Neuronal stem cell (in vitro differentiated cells): ENCODE measurements around the gene PAK5.

Experiments
- DNase-seq: peaks from one replicate; pipeline ENCODE4 v3.0.0-alpha.2; 2013; ENCODE audit warnings: low spot score
- H2AFZ ChIP-seq: one replicate; pipeline ENCODE4 v1.6.1; 2013; ENCODE audit warnings: mild to moderate bottlenecking, low read length, inconsistent platforms
- H2AK5ac ChIP-seq: 2 replicates; pipeline ENCODE4 v1.6.1; 2013; ENCODE audit warnings: low read depth, mild to moderate bottlenecking, inconsistent platforms, low read length, moderate library complexity, mixed read lengths
- H2BK120ac ChIP-seq: 2 replicates; pipeline ENCODE4 v1.6.1; 2013; ENCODE audit warnings: low read depth, mild to moderate bottlenecking, inconsistent platforms, low read length, moderate library complexity, mixed read lengths
- H2BK12ac ChIP-seq: one replicate; pipeline ENCODE4 v1.6.1; 2013; ENCODE audit warnings: low read length, inconsistent platforms
- H2BK15ac ChIP-seq: 2 replicates; pipeline ENCODE4 v1.6.1; 2013; ENCODE audit warnings: mild to moderate bottlenecking, low read length, inconsistent platforms, mixed read lengths
- H2BK5ac ChIP-seq: one replicate; pipeline ENCODE4 v1.6.1; 2013; ENCODE audit warnings: inconsistent platforms, mild to moderate bottlenecking, low read length, moderate library complexity
- H3K14ac ChIP-seq: one replicate; pipeline ENCODE4 v1.6.1; 2013; ENCODE audit warnings: low read length, inconsistent platforms
- H3K18ac ChIP-seq: 2 replicates; pipeline ENCODE4 v1.6.1; 2013; ENCODE audit warnings: low read length, inconsistent platforms
- H3K23ac ChIP-seq: 2 replicates; pipeline ENCODE4 v1.6.1; 2013; ENCODE audit warnings: low read depth, mild to moderate bottlenecking, mixed read lengths, low read length, inconsistent platforms; ENCODE audit not compliant: poor library complexity
- H3K27ac ChIP-seq: replicated peaks from 3 replicates; pipeline ENCODE4 v1.5.1; 2013; ENCODE audit warnings: low read length, inconsistent platforms
- H3K27me3 ChIP-seq, 3 experiments: 2 replicates each; pipeline ENCODE4 v1.6.1; 2013; ENCODE audit warnings: low read length in 3 of 3, mild to moderate bottlenecking in 2 of 3, inconsistent platforms in 1 of 3, low read depth in 1 of 3, mixed read lengths in 1 of 3, moderate library complexity in 1 of 3; ENCODE audit not compliant: control insufficient read depth in 3 of 3, insufficient read depth in 3 of 3
- H3K36me3 ChIP-seq, 2 donors: replicated peaks in 1 of 2; 2 replicates each; pipeline ENCODE4 v1.6.1; 2013; ENCODE audit warnings: low read length in 2 of 2; ENCODE audit not compliant: control insufficient read depth in 2 of 2, insufficient read depth in 2 of 2
- H3K4ac ChIP-seq: 2 replicates; pipeline ENCODE4 v1.6.1; 2013; ENCODE audit warnings: inconsistent platforms, mild to moderate bottlenecking, low read length, moderate library complexity
- H3K4me1 ChIP-seq, 2 donors: 1 replicate in 1 of 2; 2 replicates in 1 of 2; pipeline ENCODE4 v1.6.1; 2013; ENCODE audit warnings: low read length in 2 of 2, low read depth in 1 of 2; ENCODE audit not compliant: control insufficient read depth in 2 of 2, insufficient read depth in 1 of 2
- H3K4me2 ChIP-seq: one replicate; pipeline ENCODE4 v1.6.1; 2013; ENCODE audit warnings: mild to moderate bottlenecking, low read length, inconsistent platforms; ENCODE audit not compliant: insufficient read depth, poor library complexity, severe bottlenecking
- H3K4me3 ChIP-seq, 2 donors: 2 replicates each; pipeline ENCODE4 v1.5.1; 2013; ENCODE audit warnings: low read length in 2 of 2, mild to moderate bottlenecking in 2 of 2, inconsistent platforms in 1 of 2, moderate library complexity in 1 of 2
- H3K79me1 ChIP-seq: one replicate; pipeline ENCODE4 v1.6.1; 2013; ENCODE audit warnings: low read depth, mild to moderate bottlenecking, inconsistent platforms, low read length, moderate library complexity
- H3K9ac ChIP-seq: one replicate; pipeline ENCODE4 v1.6.1; 2013; ENCODE audit warnings: mild to moderate bottlenecking, low read depth, low read length, inconsistent platforms; ENCODE audit not compliant: poor library complexity
- H3K9me3 ChIP-seq, 2 donors: replicated peaks in 1 of 2; 2 replicates each; pipeline versions ENCODE3 to v1.6.1; 2013; ENCODE audit warnings: low read length in 2 of 2, mild to moderate bottlenecking in 2 of 2, inconsistent platforms in 1 of 2, low read depth in 1 of 2, mixed read lengths in 1 of 2, moderate library complexity in 1 of 2; ENCODE audit not compliant: control insufficient read depth in 2 of 2, insufficient read depth in 1 of 2
- H4K8ac ChIP-seq: one replicate; pipeline ENCODE4 v1.6.1; 2013; ENCODE audit warnings: low read depth, mild to moderate bottlenecking, inconsistent platforms, low read length, moderate library complexity
- H4K91ac ChIP-seq: one replicate; pipeline ENCODE4 v1.6.1; 2013; ENCODE audit warnings: low read length, low read depth, mild to moderate bottlenecking, inconsistent platforms; ENCODE audit not compliant: poor library complexity
- WGBS, 2 donors: extraction: QIAGEN DNeasy Blood & Tissue Kit; methylation state at CpG; one replicate each; pipeline ENCODE4 v1.1.7; 2013; ENCODE audit warnings: missing lambda C conversion rate in 2 of 2, mixed read lengths in 1 of 2; ENCODE audit not compliant: insufficient read length in 2 of 2, insufficient replicate concordance in 1 of 2; ENCODE audit errors: extremely low coverage in 2 of 2; 5-methylcytosine and 5-hydroxymethylcytosine counted together

PAK5 gene

DNA sequence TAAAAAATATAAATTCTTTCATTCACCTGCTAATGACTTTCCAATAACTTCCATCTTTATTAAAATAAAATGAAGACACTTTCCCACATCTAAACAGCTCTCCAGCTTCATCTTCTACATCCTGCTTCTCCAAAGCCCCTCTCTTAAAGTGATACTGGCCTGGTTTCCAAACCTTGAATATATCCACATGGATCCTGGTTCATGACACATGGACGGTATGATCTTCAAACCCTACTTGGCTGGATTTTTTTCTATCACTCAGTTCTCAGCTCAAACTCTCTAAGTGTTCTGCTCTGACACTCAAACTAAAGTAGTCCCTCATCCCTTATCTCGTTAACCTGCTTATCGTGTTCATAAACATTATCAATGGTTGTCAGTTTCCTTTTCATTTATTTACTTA, 128.2 kb downstream of the PAK5 start:
- Histone ChIP-seq H2AFZ (no peak overlapping the region), H2BK15ac (no peak overlapping the region), H3K4ac (no peak overlapping the region), H3K9ac (no peak overlapping the region), H3K23ac (no peak overlapping the region), H3K4me2 (no peak overlapping the region), H4K91ac (no peak overlapping the region), H2BK5ac (no peak overlapping the region), H3K4me3 (no peak overlapping the region), H3K18ac (no peak overlapping the region), H3K4me1 (no peaks in the 10 kb centered on the region), H4K8ac (no peak overlapping the region), H3K36me3 (no peaks in the 10 kb centered on the region), H3K14ac (no peak overlapping the region), H3K9me3 (no peaks in the 10 kb centered on the region), H3K79me1 (no peaks in the 10 kb centered on the region), H3K27ac (no peak overlapping the region), H3K27me3 (no peaks in the 10 kb centered on the region), H2BK120ac (no peak overlapping the region), H2AK5ac (no peak overlapping the region), H2BK12ac (no peak overlapping the region)
- no CpG with 5 or more reads among the region's 3 CpGs for WGBS, 2 donors
- no peak for DNase-seq

- H4K8ac ChIP-seq, result no peak overlapping the region
- H3K79me1 ChIP-seq, result no peaks in the 10 kb centered on the region
- no peak overlapping the region for H2AK5ac ChIP-seq
- no peak for DNase-seq
- no peaks in the 10 kb centered on the region for H3K36me3 ChIP-seq
- H3K27me3 ChIP-seq, result no peaks in the 10 kb centered on the region
- H3K4me1 ChIP-seq, result no peaks in the 10 kb centered on the region
- H3K23ac ChIP-seq, result no peak overlapping the region
- no peak overlapping the region for H3K9ac ChIP-seq
- no CpG with 5 or more reads among the region's 4 CpGs for WGBS, 2 donors
- no peak overlapping the region for H2AFZ ChIP-seq
- no peak overlapping the region for H3K18ac ChIP-seq
- no peak overlapping the region for H3K27ac ChIP-seq
- H3K9me3 ChIP-seq, result no peaks in the 10 kb centered on the region
- H3K4me2 ChIP-seq, result no peak overlapping the region
- H2BK120ac ChIP-seq, result no peak overlapping the region
- H2BK12ac ChIP-seq, result no peak overlapping the region
- no peak overlapping the region for H3K14ac ChIP-seq
- H3K4me3 ChIP-seq, result no peak overlapping the region
- no peak overlapping the region for H3K4ac ChIP-seq
- no peak overlapping the region for H4K91ac ChIP-seq
- H2BK5ac ChIP-seq, result no peak overlapping the region
- H2BK15ac ChIP-seq, result no peak overlapping the region
Measured at GRCh38 chr20:9705722-9706476, 133.0 kb downstream of the PAK5 start.

DNA sequence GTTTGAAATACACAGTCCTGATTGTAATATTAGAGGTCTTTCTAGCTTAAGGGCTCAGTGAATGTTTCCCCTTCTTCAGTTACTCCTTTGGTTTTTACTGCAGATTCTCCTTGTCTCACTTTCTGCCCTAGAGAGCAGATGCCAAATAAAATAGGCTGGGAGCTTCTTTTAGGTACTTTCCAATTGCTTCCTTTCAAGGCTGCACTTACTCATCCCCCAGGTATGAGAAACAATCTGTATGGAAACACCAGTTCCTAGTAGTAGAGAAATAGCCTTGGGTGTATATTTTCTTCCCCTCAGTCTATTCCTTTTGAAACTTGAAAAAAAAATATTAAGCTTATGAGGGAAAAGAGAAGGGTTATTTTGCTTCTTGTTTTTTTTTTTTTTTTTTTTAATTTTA, 139.7 kb downstream of the PAK5 start:
- Histone ChIP-seq H4K91ac (no peak overlapping the region), H2BK12ac (no peak overlapping the region), H2BK5ac (no peak overlapping the region), H3K18ac (no peak overlapping the region), H3K27ac (no peak overlapping the region), H3K9me3 (no peaks in the 10 kb centered on the region), H4K8ac (no peak overlapping the region), H2BK120ac (no peak overlapping the region), H3K79me1 (no peaks in the 10 kb centered on the region), H3K4ac (no peak overlapping the region), H3K4me1 (peaks cover 0 to 6% of the 10 kb centered on the region in 2 donors), H3K27me3 (no peaks in the 10 kb centered on the region), H3K4me3 (no peak overlapping the region), H3K14ac (no peak overlapping the region), H2AK5ac (no peak overlapping the region), H3K4me2 (no peak overlapping the region), H3K36me3 (no peaks in the 10 kb centered on the region), H3K9ac (no peak overlapping the region), H2BK15ac (no peak overlapping the region), H3K23ac (no peak overlapping the region), H2AFZ (no peak overlapping the region)
- DNase-seq, result no peak

- H3K4me2 ChIP-seq, result no peak overlapping the region
Measured at GRCh38 chr20:9689041-9689440, 149.8 kb downstream of the PAK5 start.

More at GRCh38 chr20:9689041-9689440, 149.8 kb downstream of the PAK5 start:
- H2AK5ac ChIP-seq, result no peak overlapping the region
- no peak overlapping the region for H3K14ac ChIP-seq
- H3K27ac ChIP-seq, result no peak overlapping the region
- H3K4me1 ChIP-seq, result peaks cover 0 to 4% of the 10 kb centered on the region in 2 donors
- DNase-seq, result no peak
- no peak overlapping the region for H3K9ac ChIP-seq
- H2AFZ ChIP-seq, result no peak overlapping the region
- H3K4ac ChIP-seq, result no peak overlapping the region
- H2BK12ac ChIP-seq, result no peak overlapping the region
- H2BK15ac ChIP-seq, result no peak overlapping the region
- H2BK120ac ChIP-seq, result no peak overlapping the region
- H3K4me3 ChIP-seq, result no peak overlapping the region
- no peaks in the 10 kb centered on the region for H3K79me1 ChIP-seq
- no peaks in the 10 kb centered on the region for H3K9me3 ChIP-seq
- no peaks in the 10 kb centered on the region for H3K36me3 ChIP-seq
- H4K91ac ChIP-seq, result no peak overlapping the region
- H3K23ac ChIP-seq, result no peak overlapping the region
- H2BK5ac ChIP-seq, result no peak overlapping the region
- H3K27me3 ChIP-seq, result no peaks in the 10 kb centered on the region
- H4K8ac ChIP-seq, result no peak overlapping the region
- no CpG with 5 or more reads among the region's 5 CpGs for WGBS, 2 donors
- no peak overlapping the region for H3K18ac ChIP-seq
